Superior temporal gyrus (tissue), 1 donor: ENCODE data around the gene CWH43.
A peak's percentile ranks its signal among the peaks of the same experiment; 100 is the strongest.
"Not testable (repeated sequence)": the region's sequence is repeated elsewhere in the genome, so short reads cannot be mapped to it uniquely, and the experiment has no call there.

ENCODE experiments used
- DNase-seq: peaks from one replicate; pipeline ENCODE4 v3.0.0-alpha.2; 2016; ENCODE audit errors: extremely low spot score

Gene CWH43

GRCh38 chr4:48976041-48976440 is 10.0 kb upstream of the CWH43 start:
- DNase-seq: no peak

- no peak for DNase-seq
Observed at GRCh38 chr4:48979914-48980579, 6.0 kb upstream of the CWH43 start.

- DNase-seq: not testable (repeated sequence)
Observed at GRCh38 chr4:48984005-48984404, 2.1 kb upstream of the CWH43 start.

- no peak for DNase-seq
Observed at GRCh38 chr4:48985602-48985975, 486 bp upstream of the CWH43 start.

DNA sequence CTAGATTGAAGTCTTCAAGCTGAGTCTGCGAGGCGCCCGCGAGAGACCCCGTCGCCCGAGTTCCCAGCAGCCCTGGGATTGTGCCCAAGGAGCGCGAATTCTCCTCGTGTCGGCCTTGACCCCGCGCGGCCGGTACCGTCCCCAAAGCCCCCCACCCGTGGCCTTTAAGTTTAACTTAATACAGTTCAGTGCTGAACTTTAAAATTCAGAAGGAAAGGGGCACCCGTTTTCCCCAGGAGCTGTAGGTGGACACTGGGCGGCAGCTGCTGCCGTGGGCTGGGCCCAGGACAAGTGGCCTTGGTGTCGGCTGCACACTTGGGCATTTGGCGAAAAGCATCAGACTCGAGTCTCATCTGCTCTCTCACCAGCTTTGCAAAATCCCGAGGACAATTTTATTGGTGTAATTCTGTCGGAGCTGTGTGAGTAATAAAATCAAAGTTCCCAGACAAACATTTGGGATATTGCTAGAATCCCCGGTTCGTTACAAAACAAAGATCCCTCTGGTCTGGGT is 634 bp downstream of the CWH43 start:
- DNase-seq: no peak

GRCh38 chr4:48989461-48990203 is 3.6 kb downstream of the CWH43 start:
- DNase-seq: no peak

GRCh38 chr4:48991357-48991756 is 5.3 kb downstream of the CWH43 start:
- DNase-seq: no peak

DNA sequence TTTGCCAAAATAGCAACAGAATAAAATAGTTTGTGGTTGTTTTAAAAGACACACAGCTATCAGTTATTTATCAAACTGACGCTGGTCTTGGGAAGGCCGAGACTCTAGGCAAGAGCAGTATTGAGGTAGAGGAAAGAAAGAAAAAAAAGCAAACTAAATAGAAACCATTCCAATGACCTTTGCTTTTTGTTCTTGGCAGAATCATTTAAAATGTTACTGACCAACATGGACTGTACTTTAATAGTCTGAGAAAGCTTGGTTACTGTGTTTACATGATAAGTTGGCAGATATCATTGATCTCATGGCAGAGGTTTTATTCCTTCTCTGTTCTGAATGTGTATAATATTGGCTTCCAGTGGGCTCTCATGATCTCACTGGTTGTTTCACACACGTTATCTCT is 11.9 kb downstream of the CWH43 start:
- no peak for DNase-seq

GRCh38 chr4:48998440-48998839 is 12.4 kb downstream of the CWH43 start:
- no peak for DNase-seq

DNA sequence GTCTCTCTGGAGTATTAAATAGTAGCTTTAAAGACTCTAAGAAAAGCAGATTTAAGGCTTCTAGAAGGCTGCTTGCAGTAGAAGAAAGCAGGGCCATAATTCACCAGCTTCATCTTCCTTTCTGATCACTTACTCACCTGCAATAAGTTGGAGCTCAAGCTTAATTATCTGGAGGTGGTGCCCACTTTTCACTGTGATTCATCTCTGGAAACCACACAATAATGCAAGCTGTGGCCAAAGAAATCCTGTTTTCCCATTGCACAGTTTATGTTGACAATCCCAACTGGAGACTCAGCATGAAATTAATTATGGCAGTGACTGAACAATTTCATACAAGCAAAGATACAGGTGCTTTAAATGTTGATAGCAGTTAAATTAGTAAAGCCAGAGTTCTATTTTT is 14.7 kb downstream of the CWH43 start:
- DNase-seq: no peak

- DNase-seq: no peak
Observed at GRCh38 chr4:49002931-49003330, 16.9 kb downstream of the CWH43 start.

DNA sequence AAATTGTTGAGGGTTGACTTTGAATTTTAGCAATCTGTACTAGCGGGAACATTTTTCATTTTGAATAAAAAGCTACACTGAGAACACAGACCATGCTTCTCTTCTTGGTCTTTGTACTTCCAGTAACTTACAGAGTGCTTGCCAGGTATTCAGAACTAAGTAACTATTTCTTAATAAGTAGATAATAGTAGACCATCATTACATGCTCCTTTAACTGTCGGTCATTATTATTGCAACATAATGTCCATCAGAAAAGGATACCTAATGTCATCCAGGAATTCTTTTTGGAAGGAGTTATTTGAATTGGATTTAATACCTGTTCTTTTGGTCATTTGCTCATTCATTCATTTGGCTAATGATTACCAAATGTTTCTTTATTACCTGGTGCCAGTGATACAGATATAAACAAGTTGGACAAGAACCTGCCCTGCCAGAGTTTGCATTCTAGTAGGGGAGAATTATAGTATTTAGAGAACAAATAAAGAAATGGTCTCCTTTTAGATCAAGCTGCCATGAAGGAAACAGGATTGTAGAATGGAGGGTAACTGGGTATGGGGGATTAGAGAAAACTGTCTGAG is 32.7 kb downstream of the CWH43 start:
- DNase-seq: no peak

- peak; percentile 77 for DNase-seq
Observed at GRCh38 chr4:49032440-49033161, 46.5 kb downstream of the CWH43 start.

DNA sequence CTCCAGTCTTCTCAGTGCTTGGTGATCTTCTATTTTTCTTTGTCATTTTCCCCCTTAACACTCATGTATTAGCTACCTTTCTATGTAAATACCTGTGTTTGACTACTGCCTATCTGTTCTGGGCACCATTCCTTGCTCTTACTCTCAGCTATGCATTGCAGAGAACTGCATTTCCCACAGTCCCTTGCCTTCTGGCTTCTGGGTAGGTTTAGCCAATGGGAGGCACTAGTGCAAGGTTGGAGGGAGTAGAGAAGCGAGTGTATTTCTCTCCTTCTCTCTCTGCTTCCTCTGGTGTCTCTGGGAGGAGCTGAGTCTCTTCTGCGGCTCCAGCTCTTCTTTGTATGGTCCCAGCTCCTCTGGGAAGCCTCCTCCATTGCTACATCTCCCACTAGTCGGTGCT is 50.5 kb downstream of the CWH43 start:
- DNase-seq: no peak

GRCh38 chr4:49044270-49044669 is 58.2 kb downstream of the CWH43 start:
- no peak for DNase-seq

GRCh38 chr4:49058306-49058705 is 72.2 kb downstream of the CWH43 start:
- DNase-seq: no peak

DNA sequence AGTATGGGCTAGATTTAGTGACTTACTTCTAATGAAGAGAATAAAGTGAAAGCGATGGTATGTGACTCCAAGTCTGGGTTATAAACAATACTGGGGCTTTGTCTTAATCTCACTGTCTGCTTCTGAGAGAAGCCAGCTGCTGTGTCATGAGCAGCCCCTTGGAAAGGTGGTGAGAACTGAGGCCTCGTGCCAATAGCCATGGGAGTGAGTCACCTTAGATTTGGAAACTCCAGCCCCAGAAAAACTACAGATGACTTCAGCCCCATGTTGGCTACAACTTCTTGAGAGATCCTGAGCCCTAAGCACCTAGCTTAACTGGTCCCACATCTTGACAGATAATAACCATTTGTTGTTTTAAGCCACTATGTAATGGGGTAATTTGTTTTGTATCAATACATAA is 77.6 kb downstream of the CWH43 start:
- DNase-seq: no peak

- not testable (repeated sequence) for DNase-seq
Observed at GRCh38 chr4:49072196-49072595, 86.1 kb downstream of the CWH43 start.

DNA sequence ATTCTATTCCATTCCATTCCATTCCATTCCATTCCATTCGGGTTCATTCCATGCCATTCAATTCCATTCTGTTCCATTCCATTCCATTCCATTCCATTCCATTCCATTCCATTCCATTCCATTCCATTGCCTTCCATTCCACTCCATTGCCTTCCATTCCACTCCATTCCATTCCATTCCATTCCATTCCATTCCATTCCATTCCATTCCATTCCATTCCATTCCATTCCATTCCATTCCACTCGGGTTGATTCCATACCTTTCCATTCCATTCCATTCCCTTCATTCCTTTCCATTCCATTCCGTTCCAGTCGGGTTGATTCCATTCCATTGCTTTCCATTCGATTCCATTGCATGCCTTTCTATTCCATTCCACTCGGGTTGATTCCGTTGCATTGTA is 105.8 kb downstream of the CWH43 start:
- not testable (repeated sequence) for DNase-seq

- peak; percentile 3 for DNase-seq
Observed at GRCh38 chr4:49092608-49093135, 106.6 kb downstream of the CWH43 start.

DNA sequence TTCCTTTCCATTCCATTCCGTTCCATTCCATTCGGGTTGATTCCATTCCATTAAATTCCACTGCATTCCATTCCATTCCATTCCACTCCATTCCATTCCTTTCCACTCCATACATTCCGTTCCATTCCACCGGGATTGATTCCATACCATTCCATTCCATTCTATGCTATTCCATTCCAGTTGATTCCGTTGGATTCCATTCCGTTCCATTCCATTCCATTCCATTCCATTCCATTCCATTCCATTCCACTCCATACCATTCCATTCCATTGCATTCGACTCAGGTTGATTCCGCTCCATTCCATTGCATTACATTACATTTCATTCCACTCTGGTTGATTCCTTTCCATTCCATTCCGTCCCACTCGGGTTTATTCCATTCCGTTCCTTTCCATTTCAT is 110.1 kb downstream of the CWH43 start:
- not testable (repeated sequence) for DNase-seq

GRCh38 chr4:49096627-49097026 is 110.6 kb downstream of the CWH43 start:
- not testable (repeated sequence) for DNase-seq
